Ishikawa (cell line): ENCODE measurements around the gene TTL.

Experiments used
- CEBPB ChIP-seq: IDR thresholded peaks from 2 replicates; pipeline ENCODE4 v1.6.1; 2012
- CREB1 ChIP-seq: IDR thresholded peaks from 2 replicates; pipeline ENCODE4 v1.6.1; 2012; ENCODE audit warnings: low read depth
- EGR1 ChIP-seq: IDR thresholded peaks from 2 replicates; pipeline ENCODE4 v1.6.1; 2012
- EP300 ChIP-seq: IDR thresholded peaks from 2 replicates; pipeline ENCODE4 v1.6.1; 2012; ENCODE audit warnings: borderline replicate concordance
- FOXM1 ChIP-seq: IDR thresholded peaks from 2 replicates; pipeline ENCODE4 v1.6.1; 2012; ENCODE audit warnings: low read depth, borderline replicate concordance
- NFIC ChIP-seq: IDR thresholded peaks from 2 replicates; pipeline ENCODE4 v1.6.1; 2012
- RAD21 ChIP-seq: IDR thresholded peaks from 2 replicates; pipeline ENCODE4 v1.6.1; 2012; ENCODE audit warnings: low read depth
- TAF1 ChIP-seq: IDR thresholded peaks from 2 replicates; pipeline ENCODE4 v1.6.1; 2012; ENCODE audit warnings: low read depth, mild to moderate bottlenecking
- TCF12 ChIP-seq: IDR thresholded peaks from 2 replicates; pipeline ENCODE4 v1.6.1; 2012; ENCODE audit warnings: low read depth
- TEAD4 ChIP-seq: IDR thresholded peaks from 2 replicates; pipeline ENCODE4 v1.6.1; 2012
- YY1 ChIP-seq: IDR thresholded peaks from 2 replicates; pipeline ENCODE4 v1.6.1; 2012; ENCODE audit warnings: low read depth
- TF ChIP-seq, protein P1 (sequence below): IDR thresholded peaks from 2 replicates; pipeline ENCODE4 v1.6.1; 2012
- TF ChIP-seq, protein P2 (sequence below): IDR thresholded peaks from 2 replicates; pipeline ENCODE4 v1.6.1; 2012
- TF ChIP-seq, protein P3 (sequence below): IDR thresholded peaks from 2 replicates; pipeline ENCODE4 v1.6.1; 2012; ENCODE audit warnings: low read depth, mild to moderate bottlenecking

DNA sequence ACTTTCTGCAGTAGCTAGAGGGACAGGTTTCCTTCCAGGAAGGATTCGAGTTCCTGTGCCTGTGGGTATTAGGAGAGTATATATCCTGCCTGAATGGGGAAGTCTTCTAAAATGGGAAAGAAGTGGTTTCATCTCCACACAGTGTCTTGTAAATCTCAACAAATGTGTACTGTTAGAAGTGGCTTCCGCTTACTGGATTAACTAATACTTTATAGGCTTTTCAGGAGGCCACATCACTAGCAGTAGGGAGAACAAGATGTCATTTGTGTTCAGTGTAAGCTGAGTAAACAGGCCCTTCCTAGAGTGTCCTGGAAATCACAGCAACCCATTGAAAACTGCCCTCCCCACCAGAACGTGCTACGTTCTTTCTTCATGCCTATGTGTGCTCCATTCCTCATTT lies 47.8 kb downstream of the TTL start:
- TF ChIP-seq, protein P1, sequence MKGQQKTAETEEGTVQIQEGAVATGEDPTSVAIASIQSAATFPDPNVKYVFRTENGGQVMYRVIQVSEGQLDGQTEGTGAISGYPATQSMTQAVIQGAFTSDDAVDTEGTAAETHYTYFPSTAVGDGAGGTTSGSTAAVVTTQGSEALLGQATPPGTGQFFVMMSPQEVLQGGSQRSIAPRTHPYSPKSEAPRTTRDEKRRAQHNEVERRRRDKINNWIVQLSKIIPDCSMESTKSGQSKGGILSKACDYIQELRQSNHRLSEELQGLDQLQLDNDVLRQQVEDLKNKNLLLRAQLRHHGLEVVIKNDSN = no peak
- TF ChIP-seq TAF1 (no peak), RAD21 (no peak), CREB1 (no peak), YY1 (no peak), FOXM1 (no peak), CEBPB (no peak), EGR1 (no peak), EP300 (no peak), NFIC (no peak), TEAD4 (no peak), TCF12 (no peak)
- TF ChIP-seq, protein P2, sequence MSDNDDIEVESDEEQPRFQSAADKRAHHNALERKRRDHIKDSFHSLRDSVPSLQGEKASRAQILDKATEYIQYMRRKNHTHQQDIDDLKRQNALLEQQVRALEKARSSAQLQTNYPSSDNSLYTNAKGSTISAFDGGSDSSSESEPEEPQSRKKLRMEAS = no peak
- TF ChIP-seq, protein P3, sequence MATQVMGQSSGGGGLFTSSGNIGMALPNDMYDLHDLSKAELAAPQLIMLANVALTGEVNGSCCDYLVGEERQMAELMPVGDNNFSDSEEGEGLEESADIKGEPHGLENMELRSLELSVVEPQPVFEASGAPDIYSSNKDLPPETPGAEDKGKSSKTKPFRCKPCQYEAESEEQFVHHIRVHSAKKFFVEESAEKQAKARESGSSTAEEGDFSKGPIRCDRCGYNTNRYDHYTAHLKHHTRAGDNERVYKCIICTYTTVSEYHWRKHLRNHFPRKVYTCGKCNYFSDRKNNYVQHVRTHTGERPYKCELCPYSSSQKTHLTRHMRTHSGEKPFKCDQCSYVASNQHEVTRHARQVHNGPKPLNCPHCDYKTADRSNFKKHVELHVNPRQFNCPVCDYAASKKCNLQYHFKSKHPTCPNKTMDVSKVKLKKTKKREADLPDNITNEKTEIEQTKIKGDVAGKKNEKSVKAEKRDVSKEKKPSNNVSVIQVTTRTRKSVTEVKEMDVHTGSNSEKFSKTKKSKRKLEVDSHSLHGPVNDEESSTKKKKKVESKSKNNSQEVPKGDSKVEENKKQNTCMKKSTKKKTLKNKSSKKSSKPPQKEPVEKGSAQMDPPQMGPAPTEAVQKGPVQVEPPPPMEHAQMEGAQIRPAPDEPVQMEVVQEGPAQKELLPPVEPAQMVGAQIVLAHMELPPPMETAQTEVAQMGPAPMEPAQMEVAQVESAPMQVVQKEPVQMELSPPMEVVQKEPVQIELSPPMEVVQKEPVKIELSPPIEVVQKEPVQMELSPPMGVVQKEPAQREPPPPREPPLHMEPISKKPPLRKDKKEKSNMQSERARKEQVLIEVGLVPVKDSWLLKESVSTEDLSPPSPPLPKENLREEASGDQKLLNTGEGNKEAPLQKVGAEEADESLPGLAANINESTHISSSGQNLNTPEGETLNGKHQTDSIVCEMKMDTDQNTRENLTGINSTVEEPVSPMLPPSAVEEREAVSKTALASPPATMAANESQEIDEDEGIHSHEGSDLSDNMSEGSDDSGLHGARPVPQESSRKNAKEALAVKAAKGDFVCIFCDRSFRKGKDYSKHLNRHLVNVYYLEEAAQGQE = no peak
